ELR (cell line): ENCODE data around the gene KNSTRN.

ENCODE experiments used
- DNase-seq: peaks from one replicate; pipeline ENCODE4 v3.0.0-alpha.2; 2015; ENCODE audit warnings: low read depth

Gene KNSTRN

GRCh38 chr15:40382580-40383456, at the start of gene KNSTRN:
TSS of gene KNSTRN (plus strand) at chr15:40382721. CDS start at chr15:40382836, 115 bp downstream.
- DNase-seq: peak; percentile 95

- no peak for DNase-seq
Measured at GRCh38 chr15:40333922-40334492, 48.5 kb upstream of the KNSTRN start.

- no peak for DNase-seq
Measured at GRCh38 chr15:40334541-40334940, 48.0 kb upstream of the KNSTRN start.

GRCh38 chr15:40334941-40335795, 47.4 kb upstream of the KNSTRN start:
- DNase-seq: no peak

- no peak for DNase-seq
Measured at GRCh38 chr15:40335938-40336743, 46.4 kb upstream of the KNSTRN start.

GRCh38 chr15:40336744-40337122, 45.8 kb upstream of the KNSTRN start:
- no peak for DNase-seq

GRCh38 chr15:40337597-40337996, 44.9 kb upstream of the KNSTRN start:
- no peak for DNase-seq

- DNase-seq: peak; percentile 82
Measured at GRCh38 chr15:40338041-40338657, 44.4 kb upstream of the KNSTRN start.

- peak; percentile 99 for DNase-seq
Measured at GRCh38 chr15:40338921-40339620, 43.5 kb upstream of the KNSTRN start.

GRCh38 chr15:40339621-40339945, 42.9 kb upstream of the KNSTRN start:
- peak; percentile 45 for DNase-seq

- peak; percentile 65 for DNase-seq
Measured at GRCh38 chr15:40340038-40340739, 42.3 kb upstream of the KNSTRN start.

GRCh38 chr15:40340740-40341400, 41.7 kb upstream of the KNSTRN start, which contains the start of gene CCDC9B:
TSS of gene CCDC9B (minus strand) at chr15:40340939. CDS start at chr15:40340819, 120 bp downstream.
- DNase-seq: peak; percentile 90

GRCh38 chr15:40342416-40343320, 39.9 kb upstream of the KNSTRN start:
- DNase-seq: peak; percentile 88

- peak; percentile 99 for DNase-seq
Measured at GRCh38 chr15:40343512-40343911, 39.0 kb upstream of the KNSTRN start.

- peak; percentile 68 for DNase-seq
Measured at GRCh38 chr15:40344217-40344616, 38.3 kb upstream of the KNSTRN start.

- DNase-seq: peak; percentile 77
Measured at GRCh38 chr15:40344631-40345120, 37.8 kb upstream of the KNSTRN start.

GRCh38 chr15:40345225-40345866, 37.2 kb upstream of the KNSTRN start:
- DNase-seq: no peak
